Measurements from ENCODE around the gene ARHGEF26. TPM values are rescaled to one million over a fixed set of nuclear protein-coding genes. Genes with fewer than 3 reads are reported as not detected.

ARHGEF26 gene
- total and polyA plus RNA-seq, 7 donors: 2.3 to 125 (median 48.4) TPM

DNA sequence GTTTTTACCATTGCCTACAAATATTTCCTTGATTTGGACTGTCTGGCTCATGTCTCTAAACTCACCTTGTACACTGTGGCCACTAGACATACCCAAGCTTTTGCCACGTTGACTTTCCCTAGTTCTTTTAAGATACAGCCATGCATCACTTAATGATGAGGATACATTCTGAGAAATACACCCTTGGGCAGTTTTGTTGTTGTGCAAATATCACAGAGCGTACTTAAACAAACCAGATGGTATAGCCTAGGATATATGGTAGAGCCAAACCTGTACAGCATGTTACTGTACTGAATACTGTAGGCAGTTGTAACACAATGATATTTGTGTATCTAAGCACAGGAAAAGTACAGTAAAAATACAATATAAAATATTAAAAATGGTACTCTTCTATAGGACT is 5.5 kb downstream of the ARHGEF26 start:
- TF ChIP-seq POLR2A (IDR thresholded peaks at IDR 0.05) (no peak), EP300 (IDR thresholded peaks at IDR 0.05) (no peak), POLR2AphosphoS5 (IDR thresholded peaks at IDR 0.05) (no peak)
- TF ChIP-seq, protein P1, sequence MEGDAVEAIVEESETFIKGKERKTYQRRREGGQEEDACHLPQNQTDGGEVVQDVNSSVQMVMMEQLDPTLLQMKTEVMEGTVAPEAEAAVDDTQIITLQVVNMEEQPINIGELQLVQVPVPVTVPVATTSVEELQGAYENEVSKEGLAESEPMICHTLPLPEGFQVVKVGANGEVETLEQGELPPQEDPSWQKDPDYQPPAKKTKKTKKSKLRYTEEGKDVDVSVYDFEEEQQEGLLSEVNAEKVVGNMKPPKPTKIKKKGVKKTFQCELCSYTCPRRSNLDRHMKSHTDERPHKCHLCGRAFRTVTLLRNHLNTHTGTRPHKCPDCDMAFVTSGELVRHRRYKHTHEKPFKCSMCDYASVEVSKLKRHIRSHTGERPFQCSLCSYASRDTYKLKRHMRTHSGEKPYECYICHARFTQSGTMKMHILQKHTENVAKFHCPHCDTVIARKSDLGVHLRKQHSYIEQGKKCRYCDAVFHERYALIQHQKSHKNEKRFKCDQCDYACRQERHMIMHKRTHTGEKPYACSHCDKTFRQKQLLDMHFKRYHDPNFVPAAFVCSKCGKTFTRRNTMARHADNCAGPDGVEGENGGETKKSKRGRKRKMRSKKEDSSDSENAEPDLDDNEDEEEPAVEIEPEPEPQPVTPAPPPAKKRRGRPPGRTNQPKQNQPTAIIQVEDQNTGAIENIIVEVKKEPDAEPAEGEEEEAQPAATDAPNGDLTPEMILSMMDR (IDR thresholded peaks at IDR 0.05): no peak
- intact Hi-C loops (cut with DNase I): loop anchor here (10.0 kb wide), 1 partner anchor 198 kb away; the partner anchor contains the start of gene DHX36
- DNase-seq: no peak
- H3K27ac ChIP-seq: peak overlapping the region in 1 of 4 donors; percentile 91
- peak overlapping the region in 2 of 4 donors; percentile 97 for H3K4me3 ChIP-seq
- peaks cover 0 to 72% (median 56%) of the 10 kb centered on the region in 4 donors for H3K4me1 ChIP-seq
- H3K36me3 ChIP-seq: peaks cover 0 to 38% (median 0%) of the 10 kb centered on the region in 4 donors
- WGBS, 2 donors: 80 to 89% methylated on average over 2 of the region's 2 CpGs
- no peaks in the 10 kb centered on the region for H3K27me3 ChIP-seq
- no peaks in the 10 kb centered on the region for H3K9me3 ChIP-seq

DNA sequence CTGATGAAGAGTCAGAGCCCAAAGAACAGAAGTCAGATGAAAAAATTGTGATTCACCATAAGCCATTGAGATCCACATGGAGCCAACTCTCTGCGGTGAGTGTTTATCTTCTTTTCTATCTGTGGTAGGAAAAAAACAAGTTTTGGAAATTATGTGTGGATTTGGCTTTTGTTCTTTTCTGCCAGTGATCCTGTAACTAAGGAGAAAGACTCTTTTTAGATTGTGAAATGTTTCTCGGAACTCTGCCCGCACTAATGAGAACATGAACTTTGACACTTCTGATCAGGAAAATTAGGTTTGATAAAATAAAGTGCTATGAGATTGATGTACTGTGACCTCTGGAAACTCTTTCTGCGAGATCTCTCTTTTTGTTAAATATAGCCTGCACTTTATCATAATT is 8.4 kb downstream of the ARHGEF26 start:
- Histone ChIP-seq H3K9me3 (no peaks in the 10 kb centered on the region), H3K27ac (peak overlapping the region in 3 of 4 donors; percentile 0 to 35 (median 8)), H3K36me3 (peaks cover 0 to 42% (median 0%) of the 10 kb centered on the region in 4 donors), H3K4me3 (no peak overlapping the region), H3K27me3 (no peaks in the 10 kb centered on the region), H3K4me1 (peaks cover 0 to 84% (median 75%) of the 10 kb centered on the region in 4 donors)
- intact Hi-C loops (cut with DNase I): loop anchor here (10.0 kb wide), 1 partner anchor 195 kb away; the partner anchor contains the start of gene DHX36
- TF ChIP-seq POLR2A (IDR thresholded peaks at IDR 0.05): no peak
- TF ChIP-seq, protein P1 (IDR thresholded peaks at IDR 0.05): no peak
- no peak for TF ChIP-seq EP300 (IDR thresholded peaks at IDR 0.05)
- 88 to 92% methylated on average over 4 of the region's 4 CpGs for WGBS, 2 donors
- no peak for DNase-seq

DNA sequence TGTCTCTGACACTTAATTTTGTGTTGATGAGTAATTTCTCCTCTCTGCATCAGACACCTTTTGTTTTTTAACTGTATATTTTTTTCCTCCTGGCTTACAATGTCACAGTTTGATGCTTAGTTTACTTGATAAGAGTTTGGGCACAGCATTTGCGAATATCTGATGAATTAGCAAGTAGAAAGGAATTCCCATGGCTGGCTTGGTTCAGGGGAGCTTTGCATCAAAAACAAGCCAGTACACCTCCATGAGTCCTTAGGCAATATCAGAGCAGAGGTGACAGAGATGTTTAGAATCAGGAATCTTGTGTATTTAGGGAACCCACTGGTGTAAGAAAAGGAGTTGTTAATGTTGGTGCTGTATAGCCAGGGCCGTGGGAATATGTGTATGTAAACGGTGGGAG is 9.3 kb downstream of the ARHGEF26 start:
- H3K27ac ChIP-seq: peak overlapping the region in 3 of 4 donors; percentile 3 to 50 (median 35)
- intact Hi-C loops (cut with DNase I): no loop called here
- WGBS, 2 donors: 85 to 89% methylated on average over 3 of the region's 3 CpGs

DNA sequence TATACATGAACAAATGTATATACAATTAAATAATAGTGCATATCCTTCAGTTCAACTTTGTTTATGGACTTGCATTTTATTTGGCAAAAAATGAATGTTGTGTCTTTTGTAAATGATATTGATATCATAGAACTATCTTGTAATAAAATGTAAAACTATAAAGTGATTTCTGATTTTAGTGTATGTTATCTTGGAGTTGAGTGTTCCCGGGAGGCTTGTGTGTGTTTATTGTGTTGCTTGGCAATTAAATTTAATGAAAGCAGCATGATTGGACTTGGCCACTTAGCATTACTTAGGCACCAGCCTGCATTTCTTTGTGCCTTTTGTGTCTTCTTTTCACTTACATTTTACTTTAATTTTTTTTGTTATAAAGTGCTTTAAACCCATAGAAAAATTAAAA is 10.6 kb downstream of the ARHGEF26 start:
- 12 to 56% methylated on average over 1 of the region's 1 CpG for WGBS, 2 donors
- no peak for DNase-seq
- Histone ChIP-seq H3K36me3 (peaks cover 0 to 42% (median 0%) of the 10 kb centered on the region in 4 donors), H3K4me3 (no peak overlapping the region), H3K9me3 (no peaks in the 10 kb centered on the region), H3K27ac (peak overlapping the region in 3 of 4 donors; percentile 10 to 50 (median 35)), H3K27me3 (no peaks in the 10 kb centered on the region), H3K4me1 (peaks cover 0 to 75% (median 71%) of the 10 kb centered on the region in 4 donors)
- TF ChIP-seq, protein P1 (IDR thresholded peaks at IDR 0.05): no peak
- TF ChIP-seq POLR2A (IDR thresholded peaks at IDR 0.05): no peak
- no peak for TF ChIP-seq POLR2AphosphoS5 (IDR thresholded peaks at IDR 0.05)
- TF ChIP-seq EP300 (IDR thresholded peaks at IDR 0.05): no peak
- intact Hi-C loops (cut with DNase I): no loop called here

More for the DNA sequence above, 9.3 kb downstream of the ARHGEF26 start:
- Histone ChIP-seq H3K4me1 (peaks cover 0 to 83% (median 78%) of the 10 kb centered on the region in 4 donors), H3K27me3 (no peaks in the 10 kb centered on the region), H3K36me3 (peaks cover 0 to 42% (median 0%) of the 10 kb centered on the region in 4 donors), H3K4me3 (no peak overlapping the region), H3K9me3 (no peaks in the 10 kb centered on the region)
- DNase-seq: no peak
- TF ChIP-seq, protein P1 (IDR thresholded peaks at IDR 0.05): no peak

Measured in sigmoid colon (tissue), 7 donors.